Sigmoid colon (tissue), 4 donors: ENCODE results near the gene SMAGP.

ENCODE experiments used
- EP300 ChIP-seq, 4 donors: sonication (generic); formaldehyde crosslinking; IDR thresholded peaks; one replicate each; pipeline ENCODE4 v1.6.1; 2017; ENCODE audit warnings: antibody characterized with exemption in 4 of 4
- POLR2A ChIP-seq, 2 donors: fragments of 450-650 bp; IDR thresholded peaks; one replicate each; pipeline ENCODE4 v1.6.1; 2016; ENCODE audit warnings: antibody characterized with exemption in 2 of 2, mild to moderate bottlenecking in 2 of 2, moderate library complexity in 2 of 2
- POLR2AphosphoS5 ChIP-seq, 4 donors: sonication (generic); formaldehyde crosslinking; IDR thresholded peaks; one replicate each; pipeline ENCODE4 v1.6.1; 2017; ENCODE audit warnings: antibody characterized with exemption in 4 of 4
- TF ChIP-seq, protein P1 (sequence below), 4 experiments: fragments of 450-650 bp in 3 of 4; fragments of 200-600 bp in 1 of 4; IDR thresholded peaks; one replicate each; pipeline ENCODE4 v1.5.1; 2016 to 2019; ENCODE audit warnings: antibody characterized with exemption in 4 of 4, mild to moderate bottlenecking in 3 of 4, moderate library complexity in 2 of 4

DNA sequence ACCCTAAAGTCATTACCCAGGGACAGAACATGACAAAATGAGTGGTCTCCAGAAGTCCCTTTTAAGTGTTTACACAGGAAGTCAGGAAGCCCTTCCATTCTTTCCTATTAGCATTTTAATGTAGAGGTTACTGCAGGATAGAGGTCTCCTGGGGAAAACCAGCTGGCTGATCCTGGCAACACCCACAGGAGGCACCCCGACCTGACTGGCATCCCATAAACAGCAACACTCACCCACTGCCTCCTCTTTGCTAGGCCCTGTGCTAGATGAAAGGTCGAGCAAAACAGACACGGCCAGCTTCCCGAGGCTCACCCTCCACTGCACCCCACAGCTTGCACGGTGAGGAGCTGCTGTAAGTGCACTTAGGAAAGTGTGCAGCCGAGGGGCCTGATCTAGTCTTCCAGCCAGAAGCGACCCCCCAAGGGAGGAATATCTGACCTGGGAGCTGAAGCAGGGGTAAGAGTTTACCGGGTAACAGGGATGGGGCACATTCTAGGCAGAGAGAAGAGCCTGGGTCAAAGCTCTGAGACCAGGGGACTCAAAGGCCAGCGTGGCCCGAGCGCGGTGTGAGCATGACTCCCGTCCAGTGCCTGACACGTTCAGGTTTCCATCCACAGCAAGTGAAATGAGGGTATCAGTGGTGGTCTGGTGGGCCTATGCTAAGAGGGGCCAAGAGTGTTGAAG is 22.6 kb downstream of the SMAGP start:
- TF ChIP-seq, protein P1, sequence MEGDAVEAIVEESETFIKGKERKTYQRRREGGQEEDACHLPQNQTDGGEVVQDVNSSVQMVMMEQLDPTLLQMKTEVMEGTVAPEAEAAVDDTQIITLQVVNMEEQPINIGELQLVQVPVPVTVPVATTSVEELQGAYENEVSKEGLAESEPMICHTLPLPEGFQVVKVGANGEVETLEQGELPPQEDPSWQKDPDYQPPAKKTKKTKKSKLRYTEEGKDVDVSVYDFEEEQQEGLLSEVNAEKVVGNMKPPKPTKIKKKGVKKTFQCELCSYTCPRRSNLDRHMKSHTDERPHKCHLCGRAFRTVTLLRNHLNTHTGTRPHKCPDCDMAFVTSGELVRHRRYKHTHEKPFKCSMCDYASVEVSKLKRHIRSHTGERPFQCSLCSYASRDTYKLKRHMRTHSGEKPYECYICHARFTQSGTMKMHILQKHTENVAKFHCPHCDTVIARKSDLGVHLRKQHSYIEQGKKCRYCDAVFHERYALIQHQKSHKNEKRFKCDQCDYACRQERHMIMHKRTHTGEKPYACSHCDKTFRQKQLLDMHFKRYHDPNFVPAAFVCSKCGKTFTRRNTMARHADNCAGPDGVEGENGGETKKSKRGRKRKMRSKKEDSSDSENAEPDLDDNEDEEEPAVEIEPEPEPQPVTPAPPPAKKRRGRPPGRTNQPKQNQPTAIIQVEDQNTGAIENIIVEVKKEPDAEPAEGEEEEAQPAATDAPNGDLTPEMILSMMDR (IDR thresholded peaks at IDR 0.05): no peak
- TF ChIP-seq EP300 (IDR thresholded peaks at IDR 0.05) (no peak), POLR2A (IDR thresholded peaks at IDR 0.05) (no peak), POLR2AphosphoS5 (IDR thresholded peaks at IDR 0.05) (no peak)
